HepG2 (cell line): ENCODE results near the gene ZNF587B. TPM values are rescaled to one million over a fixed set of nuclear protein-coding genes. Genes with fewer than 3 reads are reported as not detected.
"Not testable (repeated sequence)": the region's sequence is repeated elsewhere in the genome, so short reads cannot be mapped to it uniquely, and the experiment has no call there.

Source experiments
- ATAC-seq: fragments of 200-7000 bp; cut with Tn5 transposase; 3 replicates; pipeline ENCODE4 v1.9.1; 2020; ENCODE audit warnings: mild to moderate bottlenecking, moderate library complexity
- BruUV-seq: library from RNA; stranded (reverse); fragments of 400-500 nt; replicated peaks from 2 replicates; lab custom pipeline; 2021; lab: Mats Ljungman, UMichigan
- CTCF ChIA-PET: fragments of 300-600 bp; formaldehyde crosslinking; extraction: SDS; loops from one replicate; lab custom pipeline; 2021; ENCODE audit warnings: low total read pairs, inconsistent platforms, low intra/inter-chr PET ratio; lab: Yijun Ruan, JAX
- POLR2A ChIA-PET: fragments of 350-600 bp; sonication (Branson Sonifier 250); formaldehyde crosslinking; loops from one replicate; lab custom pipeline; 2020; ENCODE audit warnings: antibody characterized with exemption, inconsistent platforms; lab: Yijun Ruan, JAX
- DNase-seq: peaks from one replicate; pipeline ENCODE4 v3.0.0-alpha.2; 2015; ENCODE audit warnings: low spot score
- FAIRE-seq: peaks from 3 replicates; lab custom pipeline; 2011; peaks lifted over from hg19 to GRCh38; lab: Jason Lieb, UNC
- H2AFZ ChIP-seq: one replicate; pipeline ENCODE4 v1.6.1; 2011; ENCODE audit warnings: low read length, inconsistent platforms
- H3K27ac ChIP-seq: fragments of 300-600 bp; 3 replicates; pipeline ENCODE4 v1.8.0; 2011; ENCODE audit warnings: mixed run types, mild to moderate bottlenecking, mixed read lengths, low read length, inconsistent platforms; ENCODE audit not compliant: insufficient read depth; ENCODE audit errors: extremely low read length
- H3K27me3 ChIP-seq, 2 experiments: fragments of 200-600 bp in 1 of 2; 2 replicates in 1 of 2; 3 replicates in 1 of 2; pipeline versions ENCODE4 v1.6.0 to v1.8.0; 2011; ENCODE audit warnings: low read length in 2 of 2, mild to moderate bottlenecking in 2 of 2, moderate library complexity in 2 of 2, inconsistent platforms in 1 of 2; ENCODE audit not compliant: insufficient read depth in 2 of 2, control insufficient read depth in 1 of 2
- H3K36me3 ChIP-seq, 2 experiments: fragments of 200-600 bp in 1 of 2; replicated peaks in 1 of 2; 2 replicates in 1 of 2; 3 replicates in 1 of 2; pipeline versions ENCODE4 v1.5.1 to v1.8.0; 2011; ENCODE audit warnings: low read length in 2 of 2, inconsistent platforms in 1 of 2; ENCODE audit not compliant: insufficient read depth in 2 of 2, control insufficient read depth in 1 of 2
- H3K4me1 ChIP-seq: 2 replicates; pipeline ENCODE4 v1.5.1; 2012; ENCODE audit warnings: low read length, inconsistent platforms; ENCODE audit not compliant: insufficient read depth
- H3K4me2 ChIP-seq: 2 replicates; pipeline ENCODE4 v1.6.0; 2011; ENCODE audit warnings: low read depth, low read length, inconsistent platforms
- H3K4me3 ChIP-seq, 3 experiments: fragments of 200-600 bp in 1 of 3; sonication (generic), shearing (Covaris generic) in 1 of 3; replicated peaks in 1 of 3; 2 replicates each; pipeline ENCODE4 v1.5.1; 2011 to 2016; ENCODE audit warnings: low read length in 3 of 3, inconsistent platforms in 2 of 3, low read depth in 2 of 3, mild to moderate bottlenecking in 2 of 3, control low read depth in 1 of 3, mixed read lengths in 1 of 3; ENCODE audit not compliant: insufficient read depth in 1 of 3
- H3K79me2 ChIP-seq: one replicate; pipeline ENCODE4 v1.6.1; 2011; ENCODE audit warnings: low read length, inconsistent platforms; ENCODE audit not compliant: insufficient read depth
- H3K9ac ChIP-seq: 2 replicates; pipeline ENCODE4 v1.6.0; 2011; ENCODE audit warnings: mild to moderate bottlenecking, low read depth, low read length, inconsistent platforms; ENCODE audit not compliant: insufficient read depth
- H3K9me3 ChIP-seq: 2 replicates; pipeline ENCODE4 v1.5.1; 2012; ENCODE audit warnings: mild to moderate bottlenecking, low read length
- H4K20me1 ChIP-seq: 2 replicates; pipeline ENCODE4 v1.6.0; 2011; ENCODE audit warnings: inconsistent platforms, mild to moderate bottlenecking, low read length, moderate library complexity; ENCODE audit not compliant: insufficient read depth
- KLF9 ChIP-seq: IDR thresholded peaks from 2 replicates; pipeline ENCODE4 v1.6.1; 2016; ENCODE audit warnings: low read depth
- MEF2D ChIP-seq: sonication (generic); formaldehyde crosslinking; IDR thresholded peaks from 2 replicates; pipeline ENCODE4 v1.5.1; 2020; ENCODE audit warnings: mild to moderate bottlenecking, missing genetic modification reagents
- MLX ChIP-seq: IDR thresholded peaks from 2 replicates; pipeline ENCODE4 v1.6.1; 2016
- NR3C1 ChIP-seq: sonication (generic); formaldehyde crosslinking; IDR thresholded peaks from 2 replicates; pipeline ENCODE4 v1.4.0; 2020; ENCODE audit warnings: missing genetic modification reagents
- PAX8 ChIP-seq: sonication (generic); formaldehyde crosslinking; IDR thresholded peaks from 2 replicates; pipeline ENCODE4 v1.8.0; 2022; ENCODE audit warnings: mild to moderate bottlenecking, missing genetic modification reagents, borderline replicate concordance
- PAXIP1 ChIP-seq: sonication (generic); formaldehyde crosslinking; conservative IDR thresholded peaks from 2 replicates; pipeline ENCODE4 v1.4.0; 2020; ENCODE audit warnings: mild to moderate bottlenecking, missing genetic modification reagents, moderate library complexity
- RBAK ChIP-seq: sonication (generic); formaldehyde crosslinking; IDR thresholded peaks from 2 replicates; pipeline ENCODE4 v1.5.1; 2020; ENCODE audit warnings: mild to moderate bottlenecking, missing genetic modification reagents
- SMAD3 ChIP-seq: sonication (generic); formaldehyde crosslinking; IDR thresholded peaks from 2 replicates; pipeline ENCODE4 v1.4.0; 2020; ENCODE audit warnings: missing genetic modification reagents
- SUZ12 ChIP-seq: fragments of 150-350 bp; IDR thresholded peaks from 2 replicates; pipeline ENCODE4 v1.6.1; 2014; ENCODE audit warnings: low read depth, low read length
- TP53 ChIP-seq: sonication (generic); formaldehyde crosslinking; conservative IDR thresholded peaks from 2 replicates; pipeline ENCODE4 v1.4.0; 2020; ENCODE audit warnings: missing genetic modification reagents
- ZSCAN5A ChIP-seq: sonication (generic); formaldehyde crosslinking; IDR thresholded peaks from 2 replicates; pipeline ENCODE4 v1.8.0; 2022; ENCODE audit warnings: mild to moderate bottlenecking, missing genetic modification reagents, borderline replicate concordance
- WGBS: methylation state at CpG from one replicate; pipeline ENCODE4 v1.1.6; 2017; ENCODE audit warnings: low lambda C conversion rate; 5-methylcytosine and 5-hydroxymethylcytosine counted together
- in situ Hi-C: cut with HindIII; loops from 2 replicates; pipeline ENCODE4 v1.10.0; 2017; ENCODE audit warnings: low pct_unique_long_range_greater_than_20kb; ENCODE audit not compliant: extremely low pct_ligation_motif_present
- intact Hi-C: fragments of 100-400 bp; cut with micrococcal nuclease; formaldehyde crosslinking; loops from one replicate; pipeline ENCODE4 v1.10.0; 2022; ENCODE audit not compliant: unreplicated experiment
- polyA plus RNA-seq, 8 experiments: library from polyadenylated mRNA; depleted of rRNA in 3 of 8; stranded (reverse) in 7 of 8; unstranded in 1 of 8; fragments of >200 nt; fragmentation: Illumina TruSeq in 4 of 8; extraction: Trizol in 4 of 8; gene quantifications; 2 replicates each; pipeline versions ENCODE4 v1.2.1 to v1.2.3, GENCODE V29; 2011 to 2016; ENCODE audit warnings: low read depth in 4 of 8, missing spikeins in 1 of 8, mixed read lengths in 1 of 8; ENCODE audit not compliant: insufficient read depth in 1 of 8
- total RNA-seq, 5 experiments: library from RNA; depleted of rRNA; stranded (reverse); fragments of >200 nt; fragmentation: Illumina TruSeq; extraction: Trizol; gene quantifications; 2 replicates each; pipeline ENCODE4 v1.2.3, GENCODE V29; 2016; ENCODE audit warnings: low read depth in 1 of 5

The ZNF587B gene
- total and polyA plus RNA-seq, 2 of the 13 experiments (the other 11 are each of a cell fraction or from before 2014, with no cell fraction given): 5.2 to 29.9 TPM

GRCh38 chr19:57789288-57789687 lies 40.8 kb upstream of the ZNF587B start:
- Histone ChIP-seq H3K79me2 (no peaks in the 10 kb centered on the region), H4K20me1 (no peaks in the 10 kb centered on the region), H3K4me2 (no peak overlapping the region), H3K36me3 (peaks cover 1 to 16% of the 10 kb centered on the region in 2 experiments; a peak in 2 of 5 replicates), H3K27ac (no peak overlapping the region), H3K9me3 (no peaks in the 10 kb centered on the region), H3K4me3 (no peak overlapping the region), H3K4me1 (no peaks in the 10 kb centered on the region), H3K27me3 (no peaks in the 10 kb centered on the region), H3K9ac (no peak overlapping the region), H2AFZ (no peak overlapping the region)
- ChIA-PET CTCF (no interaction called here), POLR2A (no interaction called here)
- intact Hi-C loops: no loop called here
- BruUV-seq: no TSS peak
- TF ChIP-seq PAXIP1 (CRISPR knock-in tag) (no peak), SUZ12 (no peak), TP53 (CRISPR knock-in tag) (no peak), SMAD3 (CRISPR knock-in tag) (no peak), MEF2D (CRISPR knock-in tag) (no peak), ZSCAN5A (CRISPR knock-in tag) (no peak), MLX (no peak), RBAK (no peak), KLF9 (CRISPR knock-in tag) (no peak), NR3C1 (CRISPR knock-in tag) (no peak), PAX8 (CRISPR knock-in tag) (no peak)
- no peak for ATAC-seq
- FAIRE-seq: no peak
- in situ Hi-C loops: no loop called here
- WGBS: 97% methylated on average over 4 of the region's 4 CpGs
- no peak for DNase-seq

GRCh38 chr19:57796580-57796979 lies 33.5 kb upstream of the ZNF587B start:
- H3K36me3 ChIP-seq: peaks cover 3 to 13% of the 10 kb centered on the region in 2 experiments; a peak in 2 of 5 replicates

More at GRCh38 chr19:57796580-57796979, 33.5 kb upstream of the ZNF587B start:
- ATAC-seq, H3K27me3 ChIP-seq, intact Hi-C loops, FAIRE-seq, BruUV-seq, POLR2A ChIA-PET, H3K9me3 ChIP-seq, DNase-seq, H3K4me3 ChIP-seq, CTCF ChIA-PET, H3K27ac ChIP-seq, H3K9ac ChIP-seq, in situ Hi-C loops, H3K4me2 ChIP-seq, H3K4me1 ChIP-seq, H2AFZ ChIP-seq, H3K79me2 ChIP-seq, H4K20me1 ChIP-seq: not testable (repeated sequence)
- 100% methylated on average over 1 of the region's 1 CpG for WGBS
